HG03139 (cell line): ENCODE measurements around the gene PIGN.

Source experiments
- ATAC-seq: cut with Tn5 transposase; IDR thresholded peaks from one replicate; pipeline ENCODE4 v1.9.1; 2021; ENCODE audit not compliant: unreplicated experiment

Gene PIGN

DNA sequence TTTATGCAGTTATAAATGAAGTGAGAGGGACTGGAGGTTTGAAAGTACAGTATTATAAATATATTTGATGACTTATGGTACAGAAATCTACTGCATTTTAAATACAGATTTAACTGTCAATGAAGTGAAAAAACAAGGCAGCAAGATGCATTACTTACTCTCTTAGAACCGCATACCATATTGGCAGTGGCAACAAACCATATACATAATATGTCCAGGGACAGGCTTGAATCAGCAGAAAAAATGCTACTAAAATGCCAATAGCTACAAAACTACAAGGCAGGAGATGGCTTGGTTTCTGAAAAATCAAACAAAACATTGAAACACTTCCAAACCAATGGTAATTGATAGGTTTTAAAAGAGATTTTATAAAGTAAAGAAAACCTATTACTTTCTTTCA is 77.2 kb downstream of the PIGN start:
- no peak for ATAC-seq

DNA sequence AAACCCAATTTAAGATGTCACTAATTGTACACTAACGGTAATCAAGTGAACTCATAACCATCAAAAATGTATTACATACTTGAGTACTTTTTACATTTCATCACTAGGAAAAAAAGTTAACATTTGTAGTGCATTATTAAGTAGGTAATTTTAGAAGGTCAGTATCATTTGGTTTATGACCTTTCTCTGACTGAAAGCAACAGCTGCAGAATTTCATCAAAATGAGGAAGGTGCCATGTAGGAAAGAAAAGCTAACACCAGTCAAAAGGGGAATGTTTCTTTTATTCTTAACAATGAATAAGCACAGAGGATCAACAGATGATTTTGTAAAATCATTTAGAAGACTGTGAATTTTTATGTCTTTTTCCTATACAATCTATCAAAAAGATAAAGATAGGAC is 79.0 kb downstream of the PIGN start:
- ATAC-seq, result no peak

DNA sequence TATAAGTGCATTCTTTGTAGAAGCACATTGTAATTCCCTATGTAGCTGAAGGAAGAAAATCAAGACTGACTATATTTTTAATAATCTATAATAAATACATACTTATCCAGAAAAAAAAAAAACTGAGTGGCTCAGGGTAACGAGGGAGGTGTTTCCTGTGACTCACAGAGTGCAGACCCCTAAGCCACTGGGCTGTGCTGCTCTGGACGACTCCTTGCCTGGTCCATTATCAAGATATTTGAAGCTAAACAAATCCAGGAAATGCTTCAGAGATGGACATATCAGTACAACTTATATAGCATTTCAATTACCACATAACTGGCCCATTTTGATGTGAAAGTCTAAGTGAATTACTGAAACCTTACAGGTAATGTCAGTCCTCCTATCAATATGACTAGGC is 80.6 kb downstream of the PIGN start:
- no peak for ATAC-seq

DNA sequence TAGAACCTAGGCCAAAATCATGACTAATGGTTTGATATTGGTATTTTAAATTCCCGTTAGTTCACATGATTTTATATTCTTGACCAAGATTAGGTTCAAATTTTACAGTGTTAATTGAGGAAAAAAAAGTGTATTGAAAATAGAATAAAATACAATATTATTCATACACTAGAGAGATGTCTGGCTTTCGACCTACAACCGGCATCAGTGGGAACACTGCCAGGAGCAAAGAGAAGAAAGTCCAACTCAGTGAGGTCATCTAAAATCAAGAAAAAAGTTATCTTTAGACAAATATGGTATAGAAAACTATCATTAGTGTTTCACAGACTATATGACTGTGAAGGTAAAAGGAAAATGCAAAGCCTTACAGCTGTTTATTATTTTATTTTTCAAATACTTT is 81.5 kb downstream of the PIGN start:
- no peak for ATAC-seq

DNA sequence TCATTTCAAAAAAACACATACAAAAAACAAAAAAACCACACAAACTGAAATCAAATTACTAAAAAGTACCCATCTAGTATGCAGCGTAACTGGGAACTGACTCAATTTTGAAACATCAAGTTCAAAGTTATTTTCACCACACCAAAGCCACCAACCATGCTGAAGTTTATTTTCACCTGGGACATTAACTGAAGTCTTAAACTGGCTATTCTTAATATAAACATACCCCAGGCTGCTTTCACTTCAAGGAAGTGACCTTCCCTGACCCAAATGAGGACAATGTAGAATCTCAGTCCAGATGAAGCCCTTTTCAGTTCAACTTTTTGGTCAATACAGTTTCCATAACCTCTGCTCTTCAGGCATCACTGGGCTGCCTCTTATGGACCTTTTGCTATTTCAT is 84.6 kb downstream of the PIGN start:
- ATAC-seq, result no peak

DNA sequence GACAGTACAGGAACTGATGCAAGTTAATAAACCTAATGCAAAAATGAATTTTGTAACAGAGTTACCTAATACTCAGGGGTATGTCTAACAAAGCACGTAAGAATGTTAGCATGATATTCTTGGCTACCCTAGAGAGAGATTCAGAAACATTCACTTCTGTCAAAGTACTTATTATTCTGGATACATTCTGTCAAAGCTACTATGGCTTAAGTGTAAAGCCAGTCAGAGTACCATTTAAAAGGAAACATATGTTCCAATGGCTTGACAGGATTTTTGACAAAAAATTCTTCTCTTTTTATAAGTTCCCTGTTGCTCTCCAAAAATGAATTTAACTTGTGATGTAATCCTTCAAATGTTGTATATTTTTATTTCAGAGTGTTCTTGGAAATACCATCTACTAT is 85.5 kb downstream of the PIGN start:
- ATAC-seq, result no peak

DNA sequence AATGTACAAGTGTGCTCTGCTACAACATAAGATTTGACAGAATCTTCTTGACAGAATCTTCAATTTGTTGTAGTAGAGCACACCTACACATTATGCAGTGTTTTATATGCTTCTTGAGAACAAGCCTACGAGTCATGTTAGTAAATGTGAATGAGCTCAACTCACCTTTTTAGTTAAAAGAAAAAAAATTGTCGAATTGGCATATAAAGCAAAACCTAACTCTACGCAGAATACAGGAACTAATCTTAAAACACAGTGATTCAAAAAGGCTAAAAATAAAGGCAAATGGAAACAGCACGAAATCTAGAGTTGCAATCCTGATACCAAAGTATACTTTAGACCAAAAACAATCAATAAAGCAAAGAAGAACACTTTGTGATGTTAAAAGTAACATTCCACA is 87.9 kb downstream of the PIGN start:
- ATAC-seq, result no peak

DNA sequence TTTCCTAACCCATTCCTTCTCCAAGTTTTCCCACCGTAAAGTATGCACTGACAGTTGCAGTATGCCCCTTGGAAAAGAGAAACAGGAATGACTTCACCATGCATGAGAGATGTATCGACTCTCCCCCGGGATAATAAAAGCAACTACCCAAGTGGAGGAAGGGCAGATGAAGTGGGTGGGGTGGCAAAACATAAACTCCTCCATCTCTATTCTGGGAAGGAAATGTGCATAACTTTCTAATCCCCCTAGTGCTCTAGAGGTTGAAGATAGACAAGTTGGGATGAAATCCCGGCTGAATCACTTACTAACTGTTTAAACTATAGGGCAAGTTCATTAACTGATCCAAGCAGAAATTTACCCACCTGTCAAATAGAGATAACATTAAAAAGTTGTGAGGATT is 89.2 kb downstream of the PIGN start:
- no peak for ATAC-seq

DNA sequence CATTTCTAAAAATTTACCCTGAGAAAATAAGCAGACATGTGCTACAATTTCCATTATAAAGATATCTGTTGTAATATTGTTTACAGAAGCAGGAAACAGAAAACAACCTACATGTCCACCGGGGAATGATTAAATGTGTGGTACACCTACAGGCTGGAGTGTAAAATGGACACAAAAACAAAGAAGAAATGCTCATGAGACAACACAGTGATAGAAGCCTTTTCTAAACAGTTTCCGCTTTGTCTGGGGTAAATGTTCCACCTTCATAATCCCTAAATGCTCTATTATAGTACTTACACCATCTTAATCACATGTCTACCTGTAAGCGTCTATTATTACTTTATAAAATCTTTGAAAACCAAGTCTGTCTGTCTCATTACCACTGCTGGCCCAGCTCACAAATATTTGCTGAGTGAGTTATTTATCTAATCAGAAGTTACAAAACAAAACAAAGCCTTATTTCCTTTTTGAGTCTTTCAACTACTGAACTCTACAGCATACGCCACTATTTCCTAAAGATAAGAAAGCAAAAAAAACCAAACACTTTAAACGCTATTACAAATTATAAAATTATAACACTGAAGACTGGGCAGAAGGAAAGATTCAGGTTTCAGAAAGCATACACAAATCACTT is 95.3 kb downstream of the PIGN start:
- ATAC-seq, result no peak

DNA sequence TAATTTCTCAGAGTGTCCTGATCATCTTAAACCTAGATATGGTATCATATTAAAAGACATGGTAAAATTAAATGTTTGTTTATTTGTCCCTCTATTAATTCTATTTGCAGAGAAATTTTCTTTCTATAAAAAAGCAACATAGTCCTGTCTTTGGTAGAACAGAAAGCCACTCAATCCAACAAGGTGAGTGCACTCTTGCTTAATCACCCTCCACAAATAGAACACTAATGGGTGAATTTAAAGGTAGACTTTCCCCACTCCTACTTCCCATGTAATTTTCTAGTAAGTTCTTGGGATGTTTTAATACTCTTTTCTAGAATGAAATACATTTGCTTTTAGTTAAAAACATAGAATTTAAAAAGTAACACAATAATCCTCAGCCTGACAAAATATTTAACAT is 97.7 kb downstream of the PIGN start:
- ATAC-seq, result no peak

DNA sequence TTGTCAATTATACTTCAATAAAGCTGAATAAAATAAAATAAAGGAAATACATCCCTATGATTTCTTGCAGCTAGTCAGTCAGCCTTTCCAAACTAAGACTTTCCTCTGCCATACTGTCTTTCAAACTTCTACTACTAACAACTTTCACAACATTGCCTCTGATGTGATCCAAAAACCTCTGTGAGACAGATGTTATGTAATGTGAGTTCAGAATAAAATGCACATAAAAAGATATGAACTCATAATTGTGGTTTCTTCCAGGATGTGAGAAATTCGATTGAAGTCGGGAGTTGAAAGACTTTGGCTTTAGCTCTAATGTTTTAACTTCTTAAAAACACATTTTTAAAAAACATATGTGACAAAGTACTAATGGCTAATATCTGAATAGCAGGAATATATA is 98.7 kb downstream of the PIGN start:
- ATAC-seq, result no peak

DNA sequence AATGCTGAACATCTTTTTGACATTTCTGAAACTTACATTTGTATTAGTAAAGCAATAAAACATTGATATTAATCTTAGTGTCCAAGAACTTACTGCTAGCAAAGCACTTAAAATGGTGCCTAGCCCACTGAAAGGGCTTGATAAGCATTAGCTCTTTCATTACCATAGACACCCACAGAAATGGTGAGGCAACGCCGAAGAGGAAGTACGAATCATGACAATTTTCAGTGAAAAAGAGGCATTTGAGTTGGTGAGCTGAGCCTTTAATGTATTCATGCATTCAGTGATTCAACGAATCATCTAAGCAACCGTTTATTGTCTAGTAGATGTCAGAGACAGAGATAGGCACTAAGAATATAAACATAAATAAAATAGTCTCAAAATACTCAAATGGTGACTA is 101.1 kb downstream of the PIGN start:
- no peak for ATAC-seq

DNA sequence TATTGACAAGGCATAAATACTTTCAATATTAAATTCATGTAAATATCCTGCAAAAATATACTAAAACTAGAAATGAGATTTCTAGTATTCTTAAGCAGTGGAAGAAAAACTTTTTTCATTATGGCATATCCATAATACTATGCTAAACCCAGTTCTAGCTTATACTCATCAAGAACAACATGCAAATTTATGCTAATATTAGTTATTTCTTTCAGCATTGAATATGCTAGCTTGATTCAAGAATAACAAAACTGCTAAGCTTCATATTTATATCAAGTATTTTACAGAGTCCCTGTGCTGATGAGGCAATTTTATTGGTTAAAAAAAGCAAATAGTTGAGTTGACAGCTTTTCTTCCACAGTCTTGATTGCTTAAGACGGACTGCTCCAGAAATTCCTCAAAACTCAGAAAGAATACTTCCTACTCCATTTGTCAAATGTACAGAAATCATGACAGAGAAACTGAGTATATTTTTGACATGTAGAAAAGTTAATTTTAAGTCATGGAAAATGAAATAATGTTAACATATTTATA is 105.0 kb downstream of the PIGN start:
- no peak for ATAC-seq

DNA sequence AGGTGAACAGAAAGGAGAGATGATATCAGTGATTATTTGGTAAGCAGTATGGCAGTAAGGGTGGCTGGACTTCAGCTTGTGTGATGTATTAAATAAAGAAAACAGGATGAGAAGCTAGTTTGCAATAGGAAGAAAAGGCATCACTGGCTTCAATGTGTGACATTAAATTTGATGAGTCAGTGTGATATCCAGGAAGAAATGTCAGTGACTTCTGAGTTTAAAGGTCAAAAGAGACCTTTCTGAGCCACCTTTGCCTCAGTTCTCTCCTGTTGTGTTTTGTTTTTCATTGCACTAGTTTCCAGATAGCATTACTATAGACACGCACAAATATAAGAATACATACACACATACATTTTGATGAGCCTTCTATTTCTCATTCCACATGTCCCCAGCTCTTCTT is 105.6 kb downstream of the PIGN start:
- no peak for ATAC-seq

DNA sequence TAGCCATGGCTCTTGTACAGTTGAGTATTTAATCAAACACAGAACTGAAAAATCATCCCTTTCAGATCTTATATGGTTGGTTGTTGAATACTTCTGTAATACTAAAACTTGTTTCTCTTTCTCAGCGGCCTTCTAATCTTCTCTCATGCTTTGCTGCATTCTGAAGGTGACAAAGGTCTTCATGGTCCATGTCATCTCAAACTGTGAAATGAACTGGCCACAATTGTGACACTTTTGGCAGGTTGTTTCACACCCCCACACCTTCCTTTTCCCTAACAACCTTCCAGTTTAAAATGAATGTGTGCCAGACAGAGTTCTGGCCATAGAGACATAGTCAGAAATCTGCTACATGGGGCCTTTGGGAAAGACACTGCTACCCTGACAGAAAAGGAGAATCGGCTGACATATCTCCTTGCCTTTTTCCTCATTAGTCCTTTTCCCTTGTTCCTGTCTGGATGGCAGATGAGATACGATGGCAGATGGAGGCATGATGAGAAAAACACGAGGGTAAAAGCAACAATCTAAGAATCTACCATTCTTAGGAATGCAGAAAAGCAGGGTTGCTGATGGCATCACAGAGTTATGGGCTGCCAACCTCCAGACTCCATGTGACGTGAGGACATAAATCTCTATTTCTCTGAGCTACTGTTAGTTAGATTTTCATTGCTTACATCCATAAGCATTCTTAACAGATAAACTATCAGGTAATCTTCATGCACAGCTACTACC is 106.5 kb downstream of the PIGN start:
- no peak for ATAC-seq

DNA sequence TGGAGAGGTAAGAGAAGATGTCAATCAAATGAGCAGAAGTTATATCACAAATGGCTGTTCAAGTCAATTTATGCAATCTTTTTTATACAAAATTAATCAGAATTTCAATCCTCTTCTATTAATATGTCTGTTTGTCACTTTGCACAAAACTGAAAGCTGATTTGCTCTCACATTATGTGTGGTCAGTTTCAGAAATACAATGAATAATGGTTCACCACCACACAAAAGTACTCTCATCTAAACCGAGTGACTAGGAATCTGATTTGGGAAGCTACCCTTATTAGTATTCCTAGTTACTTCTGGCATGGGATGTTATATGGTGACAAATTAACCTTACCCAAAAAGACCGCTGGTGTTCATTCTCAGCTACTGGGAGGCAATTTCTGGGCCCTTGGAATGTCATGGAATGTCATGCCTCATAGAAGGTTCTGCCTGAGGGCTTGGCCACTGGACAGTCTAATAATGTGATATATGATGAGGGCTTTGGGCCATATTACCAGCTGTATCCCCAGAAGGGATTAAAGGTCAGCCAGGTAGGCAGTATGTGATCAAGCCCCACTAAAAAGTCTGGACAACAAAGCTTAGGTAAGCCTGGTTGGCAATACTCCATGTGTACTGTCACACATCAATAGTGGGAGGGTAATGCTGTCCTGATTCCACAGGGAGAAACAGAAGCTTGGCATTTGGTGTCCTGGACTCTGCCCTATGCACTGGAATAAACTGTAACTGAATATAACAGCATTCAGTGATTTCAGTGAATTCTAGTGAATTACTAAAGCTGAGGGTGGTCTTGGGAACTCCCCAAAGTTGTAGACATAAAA is 113.2 kb downstream of the PIGN start:
- ATAC-seq, result no peak

DNA sequence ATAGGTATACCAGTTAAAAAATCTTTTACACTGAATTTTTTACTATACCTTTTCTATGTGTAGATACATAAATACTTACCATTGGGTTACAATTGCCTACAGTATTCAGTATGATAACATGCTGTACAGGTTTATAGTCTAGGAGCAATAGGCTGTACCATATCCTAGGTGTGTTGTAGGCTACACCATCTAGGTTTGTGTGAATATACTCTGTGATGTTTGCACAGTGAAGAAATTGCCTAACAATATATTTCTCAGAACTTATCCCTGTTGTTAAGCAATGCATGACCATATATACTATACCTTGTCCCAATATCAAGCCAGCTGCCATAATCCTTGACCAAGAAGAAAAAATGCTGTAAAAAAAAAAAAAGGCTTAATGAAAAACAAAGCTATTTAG is 114.5 kb downstream of the PIGN start:
- ATAC-seq, result no peak

DNA sequence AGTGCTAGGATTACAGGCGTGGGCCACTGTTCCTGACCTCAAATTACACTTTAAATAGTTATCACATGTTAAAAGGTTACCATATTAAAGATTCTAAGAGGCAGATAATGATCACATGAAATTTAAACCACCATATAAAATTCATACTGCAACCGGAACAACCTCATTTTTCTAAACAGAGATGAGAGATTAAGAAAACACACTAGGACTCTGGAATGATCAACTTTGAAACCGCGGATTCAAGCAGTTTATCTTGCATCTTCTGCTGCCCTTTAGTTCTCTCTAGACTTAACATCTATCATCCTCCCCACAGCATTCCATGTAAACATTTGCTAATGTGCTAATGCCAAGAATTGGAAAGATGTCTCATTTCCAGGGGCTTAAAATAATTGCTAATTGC is 115.8 kb downstream of the PIGN start:
- ATAC-seq, result no peak

DNA sequence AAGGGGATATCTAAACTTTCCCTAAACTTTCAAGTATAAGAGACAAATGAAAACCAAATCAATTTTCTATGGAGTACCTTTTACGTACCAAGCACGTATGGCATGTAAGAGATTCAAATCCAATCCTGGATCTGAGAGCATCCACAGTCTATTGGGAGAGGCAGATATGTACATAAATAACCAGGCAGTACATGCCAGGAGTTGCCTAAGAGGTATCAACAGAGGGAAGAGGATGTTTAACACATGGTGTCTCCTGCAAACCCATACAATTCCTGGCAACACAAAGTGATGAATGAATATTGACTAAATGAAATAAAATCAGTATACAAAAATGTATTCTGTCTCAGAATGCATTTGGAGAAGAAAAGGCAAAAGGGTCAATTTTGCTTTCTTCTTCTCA is 116.6 kb downstream of the PIGN start:
- no peak for ATAC-seq

DNA sequence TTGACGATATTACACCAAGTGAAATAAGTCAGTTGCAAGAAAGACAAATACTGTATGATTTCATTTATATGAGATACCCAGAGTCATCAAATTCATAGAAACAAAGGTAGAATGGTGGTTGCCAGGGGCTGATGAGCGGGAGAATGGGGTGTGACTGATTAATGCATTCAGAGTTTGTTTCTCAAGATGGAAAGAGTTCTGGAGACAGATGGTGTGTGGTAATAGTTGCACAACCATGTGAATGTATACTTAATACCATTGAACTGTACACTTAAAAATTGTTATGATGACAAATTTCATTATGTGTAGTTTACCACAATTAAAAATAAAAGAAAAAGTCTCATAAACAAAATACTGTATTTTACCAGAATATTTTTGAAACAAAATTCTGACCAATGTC is 117.3 kb downstream of the PIGN start:
- no peak for ATAC-seq

DNA sequence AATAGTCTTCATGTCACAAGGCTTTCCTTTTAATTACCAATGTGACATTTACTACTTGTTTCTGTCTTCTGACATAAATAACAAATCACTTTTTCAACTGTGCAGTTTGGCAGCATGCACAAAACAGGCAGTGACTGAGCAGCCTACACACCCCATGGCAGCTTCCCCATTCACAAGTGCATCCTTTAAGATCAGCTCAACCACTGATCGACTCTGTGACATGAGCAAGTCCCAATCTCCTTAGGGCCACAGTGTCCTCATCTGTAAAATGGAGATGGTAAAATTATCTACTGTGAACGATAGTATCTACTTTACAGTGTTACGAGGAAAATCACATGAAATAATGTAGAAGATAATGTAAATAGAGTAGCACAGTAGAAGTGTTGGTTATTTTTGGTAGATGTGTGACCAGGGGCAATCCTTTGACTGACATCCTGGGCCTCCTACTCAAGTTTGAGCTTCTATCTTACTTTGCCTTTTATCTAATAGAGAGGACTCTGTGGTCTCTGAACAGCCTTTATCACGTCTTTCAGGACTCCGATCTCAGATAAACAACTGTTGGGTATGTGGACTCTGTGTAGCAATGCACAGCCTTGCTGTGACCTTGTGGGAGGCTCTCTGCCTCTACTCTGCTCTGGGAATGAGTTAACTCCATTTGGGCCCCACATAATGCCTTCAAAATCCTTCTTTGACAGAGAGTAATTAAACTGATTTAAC is 120.6 kb downstream of the PIGN start:
- ATAC-seq, result no peak
